Pancreas (tissue), 10 donors: Measurements from ENCODE around the gene BRICD5. TPM values are rescaled to one million over a fixed set of nuclear protein-coding genes. Genes with fewer than 3 reads are reported as not detected.

Source experiments
- ATAC-seq, 4 donors: fragments of 200-7000 bp; cut with Tn5 transposase; one replicate each; pipeline versions ENCODE4 v1.8.0 to v1.9.1; 2020; ENCODE audit warnings: mild to moderate bottlenecking in 4 of 4, moderate library complexity in 4 of 4
- DNase-seq, 6 donors: peaks; one replicate each; pipeline ENCODE4 v3.0.0-alpha.2; 2020
- FAIRE-seq: peaks from 2 replicates; lab custom pipeline; 2012; peaks lifted over from hg19 to GRCh38; lab: Jason Lieb, UNC
- H3K27ac ChIP-seq, 4 donors: fragments of 200-600 bp; sonication (generic); 1 replicate in 3 of 4; 2 replicates in 1 of 4; pipeline versions ENCODE4 v1.5.0 to v1.8.0; 2020
- H3K27me3 ChIP-seq, 4 donors: fragments of 200-600 bp; one replicate each; pipeline ENCODE4 v1.8.0; 2021
- H3K36me3 ChIP-seq, 3 donors: fragments of 200-600 bp; sonication (generic) in 1 of 3; one replicate each; pipeline versions ENCODE4 v1.5.0 to v1.8.0; 2020 to 2021
- H3K4me1 ChIP-seq, 3 donors: fragments of 200-600 bp; one replicate each; pipeline ENCODE4 v1.8.0; 2021
- H3K4me3 ChIP-seq, 4 donors: fragments of 200-600 bp; sonication (generic) in 2 of 4; one replicate each; pipeline versions ENCODE4 v1.5.0 to v1.8.0; 2020 to 2021
- H3K9me3 ChIP-seq, 4 donors: fragments of 200-600 bp; one replicate each; pipeline ENCODE4 v1.8.0; 2021
- WGBS, 2 donors: extraction: QIAGEN DNeasy Blood & Tissue Kit; methylation state at CpG; one replicate each; pipeline ENCODE4 v1.1.7; 2013; 5-methylcytosine and 5-hydroxymethylcytosine counted together
- intact Hi-C, 3 donors: fragments of 100-400 bp; cut with DNase I; formaldehyde crosslinking; loops; one replicate each; pipeline versions ENCODE4 v1.11.1 to v1.14.2; 2022
- polyA plus RNA-seq, 2 donors: library from polyadenylated mRNA; stranded (reverse); fragments of 200-250 nt; gene quantifications; one replicate each; pipeline ENCODE4 v1.2.3, GENCODE V29; 2013
- total RNA-seq, 6 donors: library from RNA; stranded (reverse); fragmentation: NEBNext Ultra II Directional in 4 of 6; extraction: Animal tissue kit (Norgen Biotek cat#: 25700) in 4 of 6; gene quantifications; one replicate each; pipeline versions ENCODE4 v1.2.1 to v1.2.4, GENCODE V29; 2021 to 2023
- TF ChIP-seq, protein P1 (sequence below), 4 donors: fragments of 200-600 bp; sonication (generic) in 3 of 4; IDR thresholded peaks; one replicate each; pipeline versions ENCODE4 v1.5.0 to v1.8.0; 2021; ENCODE audit warnings: antibody characterized with exemption in 4 of 4
- donor health status: healthy with polysubstance abuse.
- donor health status: DM: no; HTN: no; CAD: no; lungs with moderate emphysema.
- donor health status: DM: no; HTN: no; CAD: no.
- donor health status: control.
- donor health status: control.
- donor health status: Bipolar disorder and iron deficiency.
- donor health status: DM: yes; HTN: yes; CAD: no.
- donor health status: DM: no; HTN: no; CAD: no.
- donor health status: DM: no; HTN: no; CAD: no.
- donor health status: DM: yes; HTN: yes; CAD: no.

BRICD5 gene
- total and polyA plus RNA-seq, 8 donors: 1.0 to 24.5 (median 2.1) TPM

DNA sequence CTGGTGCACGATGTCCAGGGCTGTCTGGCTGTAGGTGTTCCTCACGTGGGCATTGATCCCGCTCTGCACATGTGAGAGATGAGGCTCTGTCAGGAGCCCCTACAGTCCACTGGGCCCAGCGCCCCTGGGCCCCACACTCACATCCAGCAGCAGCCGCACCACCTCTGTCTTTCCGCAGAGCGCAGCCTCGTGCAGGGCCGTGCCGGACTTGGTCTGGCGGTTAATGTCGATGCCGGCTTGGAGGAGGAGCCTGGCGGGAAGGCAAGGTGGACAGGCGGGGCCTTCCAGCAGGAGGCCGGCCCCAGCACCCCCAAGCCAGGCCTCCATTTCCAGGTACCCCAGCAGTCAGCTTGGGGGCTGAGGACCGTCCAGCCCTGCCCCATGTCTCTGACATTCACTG lies 23.5 kb downstream of the BRICD5 start:
- no peaks in the 10 kb centered on the region for H3K36me3 ChIP-seq
- intact Hi-C loops: no loop called here
- WGBS, 2 donors: 79 to 83% methylated on average over 17 of the region's 17 CpGs

DNA sequence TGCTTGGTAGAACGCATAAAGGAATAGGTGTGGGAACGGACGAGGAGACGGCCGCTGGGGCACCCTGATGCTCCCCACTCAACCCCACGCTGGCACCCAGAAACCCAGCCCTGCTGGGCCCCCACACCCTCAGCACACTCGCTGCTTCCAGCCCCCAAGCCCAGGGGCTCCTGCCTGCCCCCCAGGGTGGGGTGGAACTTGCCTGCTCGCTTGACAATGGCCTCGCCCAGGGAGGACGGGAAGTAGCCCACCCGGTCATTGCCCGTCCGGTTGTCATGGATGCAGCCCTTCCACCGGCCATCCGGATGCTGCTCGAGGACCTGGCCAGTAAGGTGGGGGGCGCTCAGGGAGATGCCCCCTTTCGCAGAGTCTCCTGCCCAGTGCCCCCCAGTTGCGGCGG lies 24.2 kb downstream of the BRICD5 start:
- Histone ChIP-seq H3K4me3 (no peak overlapping the region), H3K9me3 (no peaks in the 10 kb centered on the region), H3K27me3 (no peaks in the 10 kb centered on the region), H3K4me1 (no peaks in the 10 kb centered on the region), H3K36me3 (no peaks in the 10 kb centered on the region), H3K27ac (no peak overlapping the region)
- FAIRE-seq: no peak
- TF ChIP-seq, protein P1, sequence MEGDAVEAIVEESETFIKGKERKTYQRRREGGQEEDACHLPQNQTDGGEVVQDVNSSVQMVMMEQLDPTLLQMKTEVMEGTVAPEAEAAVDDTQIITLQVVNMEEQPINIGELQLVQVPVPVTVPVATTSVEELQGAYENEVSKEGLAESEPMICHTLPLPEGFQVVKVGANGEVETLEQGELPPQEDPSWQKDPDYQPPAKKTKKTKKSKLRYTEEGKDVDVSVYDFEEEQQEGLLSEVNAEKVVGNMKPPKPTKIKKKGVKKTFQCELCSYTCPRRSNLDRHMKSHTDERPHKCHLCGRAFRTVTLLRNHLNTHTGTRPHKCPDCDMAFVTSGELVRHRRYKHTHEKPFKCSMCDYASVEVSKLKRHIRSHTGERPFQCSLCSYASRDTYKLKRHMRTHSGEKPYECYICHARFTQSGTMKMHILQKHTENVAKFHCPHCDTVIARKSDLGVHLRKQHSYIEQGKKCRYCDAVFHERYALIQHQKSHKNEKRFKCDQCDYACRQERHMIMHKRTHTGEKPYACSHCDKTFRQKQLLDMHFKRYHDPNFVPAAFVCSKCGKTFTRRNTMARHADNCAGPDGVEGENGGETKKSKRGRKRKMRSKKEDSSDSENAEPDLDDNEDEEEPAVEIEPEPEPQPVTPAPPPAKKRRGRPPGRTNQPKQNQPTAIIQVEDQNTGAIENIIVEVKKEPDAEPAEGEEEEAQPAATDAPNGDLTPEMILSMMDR (IDR thresholded peaks at IDR 0.05): no peak
- ATAC-seq: no peak
- intact Hi-C loops: no loop called here
- WGBS, 2 donors: 92 to 96% methylated on average over 20 of the region's 20 CpGs
- no peak for DNase-seq

More for the DNA sequence above, 23.5 kb downstream of the BRICD5 start:
- no peak for DNase-seq
- H3K27ac ChIP-seq: no peak overlapping the region
- no peak for ATAC-seq
- H3K4me3 ChIP-seq: no peak overlapping the region
- H3K4me1 ChIP-seq: no peaks in the 10 kb centered on the region
- TF ChIP-seq, protein P1 (IDR thresholded peaks at IDR 0.05): no peak
- no peaks in the 10 kb centered on the region for H3K9me3 ChIP-seq
- no peak for FAIRE-seq
- no peaks in the 10 kb centered on the region for H3K27me3 ChIP-seq

DNA sequence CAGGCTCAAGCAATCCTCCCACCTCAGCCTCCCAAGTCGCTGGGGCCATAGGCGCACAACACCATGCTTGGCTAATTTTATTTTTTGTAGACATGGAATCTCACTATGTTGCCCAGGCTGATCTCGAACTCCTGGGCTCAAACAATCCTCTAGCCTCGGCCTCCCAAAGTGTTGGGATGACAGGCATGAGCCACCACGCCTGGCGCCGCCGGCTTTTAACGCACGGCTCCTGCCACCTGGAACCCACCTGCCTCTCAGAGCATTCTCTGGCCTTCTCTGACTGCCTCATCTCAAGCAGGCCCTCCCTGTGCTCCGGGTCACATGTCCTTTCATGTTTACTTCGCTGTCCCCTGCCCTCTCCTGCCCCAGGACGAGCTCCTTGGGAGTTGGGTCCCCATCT lies 24.6 kb downstream of the BRICD5 start:
- no peak for FAIRE-seq
- ATAC-seq: no peak
- Histone ChIP-seq H3K4me3 (no peak overlapping the region), H3K27ac (no peak overlapping the region), H3K4me1 (no peaks in the 10 kb centered on the region), H3K27me3 (no peaks in the 10 kb centered on the region), H3K9me3 (no peaks in the 10 kb centered on the region), H3K36me3 (no peaks in the 10 kb centered on the region)
- TF ChIP-seq, protein P1 (IDR thresholded peaks at IDR 0.05): no peak
- WGBS, 2 donors: 89 to 92% methylated on average over 13 of the region's 13 CpGs
- intact Hi-C loops: no loop called here
- DNase-seq: no peak

DNA sequence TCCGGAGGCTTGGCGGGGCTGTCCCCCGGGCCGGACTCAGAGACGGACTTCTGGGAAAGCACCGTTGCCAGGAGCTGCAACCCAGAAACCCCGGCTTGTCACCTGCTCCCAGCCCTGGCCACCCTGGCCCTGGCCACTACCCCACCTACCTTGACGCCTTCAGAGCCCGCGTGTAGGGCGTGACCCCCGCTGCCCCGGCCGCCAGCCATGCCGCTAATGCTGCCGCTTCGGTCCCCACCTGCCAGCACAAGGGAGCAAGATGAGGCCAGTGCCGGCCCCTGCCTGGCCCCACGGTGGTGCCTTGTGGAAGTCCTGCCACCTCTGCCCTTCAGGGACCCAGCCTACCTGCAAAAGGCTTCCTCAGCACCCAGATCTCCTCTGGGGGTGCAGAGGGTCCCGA lies 25.7 kb downstream of the BRICD5 start:
- ATAC-seq (no peak), FAIRE-seq (no peak), DNase-seq (no peak)
- Histone ChIP-seq H3K9me3 (no peaks in the 10 kb centered on the region), H3K36me3 (no peaks in the 10 kb centered on the region), H3K27ac (no peak overlapping the region), H3K4me3 (no peak overlapping the region), H3K27me3 (no peaks in the 10 kb centered on the region), H3K4me1 (no peaks in the 10 kb centered on the region)
- WGBS, 2 donors: 81 to 84% methylated on average over 16 to 20 of the region's 20 CpGs
- TF ChIP-seq, protein P1 (IDR thresholded peaks at IDR 0.05): no peak
- intact Hi-C loops: no loop called here

DNA sequence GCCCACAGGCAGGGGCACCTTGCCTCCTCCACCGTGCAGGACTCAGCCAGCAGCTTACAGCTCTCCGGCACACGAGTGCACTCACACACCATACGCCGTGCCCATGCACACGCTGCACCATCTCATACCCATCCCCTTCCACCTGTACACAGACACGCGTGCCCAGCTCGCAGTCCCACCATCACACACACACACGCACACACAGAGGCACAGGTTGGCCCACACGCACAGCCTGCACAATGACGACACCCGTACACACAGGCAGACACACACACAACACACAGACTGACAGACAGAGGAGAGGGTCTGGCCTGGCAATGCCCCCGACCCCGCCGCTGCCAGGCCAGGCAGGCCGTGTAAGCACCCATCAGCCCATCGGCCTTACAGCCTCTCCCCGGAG lies 26.3 kb downstream of the BRICD5 start:
- WGBS, 2 donors: 90 to 92% methylated on average over 19 of the region's 19 CpGs
- ATAC-seq: no peak
- Histone ChIP-seq H3K36me3 (no peaks in the 10 kb centered on the region), H3K27ac (no peak overlapping the region), H3K27me3 (no peaks in the 10 kb centered on the region), H3K4me1 (no peaks in the 10 kb centered on the region), H3K9me3 (no peaks in the 10 kb centered on the region), H3K4me3 (no peak overlapping the region)
- TF ChIP-seq, protein P1 (IDR thresholded peaks at IDR 0.05): no peak
- FAIRE-seq: no peak
- intact Hi-C loops: no loop called here
- no peak for DNase-seq
